Nephron progenitor cell (in vitro differentiated cells): ENCODE measurements around the gene ERCC6L2.
A peak's percentile ranks its signal among the peaks of the same experiment; 100 is the strongest.

Experiments used
- DNase-seq: peaks from one replicate; pipeline ENCODE4 v3.0.0; 2021
- H3K27ac Mint-ChIP-seq: 2 replicates; pipeline ENCODE4 v1.8.0; 2021; ENCODE audit warnings: mild to moderate bottlenecking, moderate library complexity, mixed read lengths
- H3K27me3 Mint-ChIP-seq: 2 replicates; pipeline ENCODE4 v1.8.0; 2021; ENCODE audit warnings: mild to moderate bottlenecking, low read depth, mixed read lengths; ENCODE audit not compliant: poor library complexity
- H3K36me3 Mint-ChIP-seq: 2 replicates; pipeline ENCODE4 v1.8.0; 2021; ENCODE audit warnings: low read depth, mixed read lengths
- H3K4me1 Mint-ChIP-seq: 2 replicates; pipeline ENCODE4 v1.8.0; 2021; ENCODE audit warnings: mixed read lengths
- H3K4me3 Mint-ChIP-seq: 2 replicates; pipeline ENCODE4 v1.8.0; 2021; ENCODE audit warnings: mild to moderate bottlenecking, moderate library complexity, mixed read lengths
- H3K9me3 Mint-ChIP-seq: 2 replicates; pipeline ENCODE4 v1.8.0; 2021; ENCODE audit warnings: mild to moderate bottlenecking, moderate library complexity, mixed read lengths
- CTCF ChIP-seq: fragments of 200-600 bp; sonication (generic); IDR thresholded peaks from 2 replicates; pipeline ENCODE4 v1.5.0; 2021; ENCODE audit warnings: antibody characterized with exemption

Gene ERCC6L2

GRCh38 chr9:95870352-95870751 lies 5.1 kb upstream of the ERCC6L2 start:
- H3K27me3 Mint-ChIP-seq = no peaks in the 10 kb centered on the region
- H3K9me3 Mint-ChIP-seq = peaks cover 42% of the 10 kb centered on the region
- H3K27ac Mint-ChIP-seq = no peak overlapping the region
- H3K4me1 Mint-ChIP-seq = peaks cover 14% of the 10 kb centered on the region
- no peak overlapping the region for H3K4me3 Mint-ChIP-seq
- H3K36me3 Mint-ChIP-seq = peaks cover 68% of the 10 kb centered on the region
- TF ChIP-seq CTCF = no peak
- no peak for DNase-seq

DNA sequence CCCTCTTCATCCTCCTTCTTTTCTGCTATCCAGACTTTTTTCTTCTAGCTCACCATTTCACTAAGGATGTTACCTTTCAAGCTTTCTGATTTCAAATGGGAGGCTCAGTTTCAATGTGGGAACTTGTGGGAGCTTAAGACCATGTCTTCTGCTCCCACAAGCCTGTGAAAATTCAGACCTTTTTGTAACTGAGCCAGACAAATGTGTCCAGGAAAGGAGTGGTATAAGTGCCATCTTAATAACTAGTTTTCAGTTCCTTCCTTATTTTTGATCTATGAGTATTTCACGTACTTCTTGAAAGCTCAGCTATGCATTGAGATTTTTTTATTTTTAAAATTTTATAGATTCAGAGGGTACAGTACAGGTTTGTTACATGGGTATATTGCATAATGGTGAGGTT lies 4.6 kb upstream of the ERCC6L2 start:
- peak overlapping the region; percentile 68 for H3K27ac Mint-ChIP-seq
- TF ChIP-seq CTCF = no peak
- peaks cover 37% of the 10 kb centered on the region for H3K9me3 Mint-ChIP-seq
- H3K4me3 Mint-ChIP-seq = no peak overlapping the region
- no peaks in the 10 kb centered on the region for H3K27me3 Mint-ChIP-seq
- H3K36me3 Mint-ChIP-seq = peaks cover 63% of the 10 kb centered on the region
- no peak for DNase-seq
- H3K4me1 Mint-ChIP-seq = peaks cover 14% of the 10 kb centered on the region

DNA sequence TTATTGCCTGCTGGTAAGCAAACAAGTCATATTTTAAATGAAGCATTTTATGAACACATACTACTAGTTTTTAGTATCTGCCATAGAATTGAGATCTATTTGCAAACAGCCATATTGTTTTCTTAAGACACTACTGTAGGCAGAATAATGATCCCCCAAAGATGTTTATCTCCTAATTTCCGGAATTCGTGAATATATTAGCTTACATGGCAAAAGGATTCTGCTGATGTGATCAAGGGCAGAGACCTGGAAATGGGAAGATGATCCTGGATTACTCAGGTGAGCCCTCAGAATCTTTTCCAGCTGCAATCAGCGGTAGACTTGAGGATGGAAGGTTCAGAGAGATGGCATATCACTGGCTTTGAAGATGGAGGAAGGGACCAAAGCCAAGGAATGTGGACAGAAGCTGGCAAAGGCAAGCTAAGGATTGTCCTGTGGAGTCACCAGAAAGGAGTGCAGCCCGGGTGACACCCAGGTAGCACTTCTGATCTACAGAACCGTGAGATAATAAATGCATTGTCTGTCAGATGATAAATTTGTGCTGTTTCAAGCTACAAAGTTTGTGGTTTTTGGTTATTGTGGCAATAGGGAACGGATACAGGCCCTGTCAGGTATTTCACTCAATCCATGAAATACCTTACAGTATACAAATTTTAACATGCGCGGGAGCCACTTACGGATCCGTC lies 1.0 kb upstream of the ERCC6L2 start:
- Mint-ChIP-seq H3K9me3 (peaks cover 31% of the 10 kb centered on the region), H3K4me3 (no peak overlapping the region), H3K36me3 (peaks cover 52% of the 10 kb centered on the region), H3K4me1 (peaks cover 15% of the 10 kb centered on the region), H3K27ac (no peak overlapping the region), H3K27me3 (no peaks in the 10 kb centered on the region)
- TF ChIP-seq CTCF = no peak
- no peak for DNase-seq

DNA sequence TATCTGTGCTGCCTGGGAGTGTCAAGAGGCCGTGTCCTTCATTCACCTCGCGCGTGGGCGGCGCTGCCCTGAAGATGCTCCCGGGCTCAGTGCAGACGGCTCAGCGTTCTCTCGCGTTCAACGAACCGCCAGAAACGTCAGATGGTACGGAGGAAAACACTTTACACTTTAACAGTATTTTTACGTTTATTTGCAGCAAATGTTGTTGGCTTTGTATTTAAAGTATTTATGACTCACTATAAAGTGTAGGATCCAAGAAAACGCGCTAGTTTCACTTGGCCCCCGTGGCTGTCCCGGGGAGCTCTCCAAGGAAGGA lies 544 bp upstream of the ERCC6L2 start:
- Mint-ChIP-seq H3K4me3 (no peak overlapping the region), H3K4me1 (peaks cover 20% of the 10 kb centered on the region), H3K36me3 (peaks cover 47% of the 10 kb centered on the region), H3K9me3 (peaks cover 26% of the 10 kb centered on the region), H3K27me3 (no peaks in the 10 kb centered on the region), H3K27ac (no peak overlapping the region)
- no peak for TF ChIP-seq CTCF
- DNase-seq = peak; percentile 43

DNA sequence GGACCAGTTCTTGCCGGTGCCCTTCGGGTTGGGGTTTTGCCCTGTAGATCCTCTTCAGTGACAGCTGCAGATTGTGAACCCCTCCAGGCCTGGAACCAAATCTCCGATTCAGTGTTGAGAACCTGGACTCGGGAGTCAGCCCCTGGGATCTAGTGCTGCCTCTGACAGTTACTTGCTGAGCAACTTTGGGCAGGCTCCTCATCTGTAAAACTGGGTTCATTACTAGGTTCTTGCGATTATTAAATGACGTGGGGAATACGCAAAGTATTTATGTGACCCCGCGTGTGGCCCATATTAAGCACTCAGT lies 600 bp downstream of the ERCC6L2 start:
- no peak overlapping the region for H3K27ac Mint-ChIP-seq
- no peaks in the 10 kb centered on the region for H3K27me3 Mint-ChIP-seq
- peaks cover 23% of the 10 kb centered on the region for H3K4me1 Mint-ChIP-seq
- peaks cover 35% of the 10 kb centered on the region for H3K36me3 Mint-ChIP-seq
- no peak for DNase-seq
- no peak overlapping the region for H3K4me3 Mint-ChIP-seq
- H3K9me3 Mint-ChIP-seq = peaks cover 21% of the 10 kb centered on the region
- TF ChIP-seq CTCF = no peak

DNA sequence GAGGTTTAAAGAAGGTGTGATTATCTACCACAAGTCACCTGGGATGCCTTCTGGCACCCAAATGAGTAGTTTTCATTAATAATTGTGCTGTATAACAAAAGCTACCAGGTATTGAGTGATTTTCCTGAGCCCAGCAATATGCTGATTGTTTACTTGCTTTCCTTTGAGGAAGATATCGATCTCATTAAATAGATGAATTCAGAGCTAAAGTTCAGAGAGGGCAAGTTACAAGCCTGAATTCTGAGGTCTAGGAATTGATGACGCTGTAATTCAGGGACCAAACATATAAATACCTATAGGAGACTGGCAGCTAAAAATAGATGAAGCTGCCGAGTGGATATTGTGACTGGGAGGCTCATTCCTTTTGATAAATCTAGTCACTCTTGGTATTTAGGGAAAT lies 1.1 kb downstream of the ERCC6L2 start:
- peaks cover 21% of the 10 kb centered on the region for H3K9me3 Mint-ChIP-seq
- no peak overlapping the region for H3K27ac Mint-ChIP-seq
- no peak overlapping the region for H3K4me3 Mint-ChIP-seq
- H3K36me3 Mint-ChIP-seq = peaks cover 30% of the 10 kb centered on the region
- H3K27me3 Mint-ChIP-seq = no peaks in the 10 kb centered on the region
- no peak for DNase-seq
- peaks cover 23% of the 10 kb centered on the region for H3K4me1 Mint-ChIP-seq
- TF ChIP-seq CTCF = no peak
